OCI-LY1 (cell line): ENCODE measurements around the gene PSENEN.

ENCODE experiments used
- CTCF ChIP-seq: fragments of 200-600 bp; sonication (generic), shearing (Covaris generic); IDR thresholded peaks from 2 replicates; pipeline ENCODE4 v1.5.1; 2017; ENCODE audit warnings: mild to moderate bottlenecking, antibody characterized with exemption, low read length, moderate library complexity, mixed read lengths
- EZH2 ChIP-seq: fragments of 200-600 bp; sonication (generic), shearing (Covaris generic); IDR thresholded peaks from 2 replicates; pipeline ENCODE4 v1.8.0; 2017; ENCODE audit warnings: borderline replicate concordance, mixed run types, mild to moderate bottlenecking, antibody characterized with exemption, low read length, moderate library complexity, mixed read lengths

DNA sequence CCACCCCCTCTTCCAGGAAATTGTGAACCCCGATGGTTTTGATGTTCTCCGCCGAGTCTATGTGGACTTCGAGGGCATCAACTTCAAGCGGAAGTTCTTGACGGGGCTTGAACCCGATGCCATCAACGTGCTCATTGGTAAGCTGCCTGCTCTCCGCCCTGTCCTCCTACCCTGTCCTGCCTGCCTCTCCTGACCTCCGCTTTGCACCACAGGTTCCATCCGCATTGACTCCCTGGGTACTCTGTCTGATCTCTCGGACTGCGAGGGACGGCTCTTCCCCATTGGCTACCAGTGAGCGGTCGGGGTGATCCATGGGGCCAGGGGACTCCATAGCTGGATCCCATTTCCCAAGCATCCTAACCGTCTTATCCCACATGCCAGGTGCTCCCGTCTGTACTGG, 15.1 kb upstream of the PSENEN start:
- no peak for TF ChIP-seq CTCF
- TF ChIP-seq EZH2 = no peak
